A549 (cell line): ENCODE measurements around the gene ATG13. TPM values are rescaled to one million over a fixed set of nuclear protein-coding genes. Genes with fewer than 3 reads are reported as not detected.

ENCODE experiments used
- ATAC-seq, 2 experiments: fragments of 200-7000 bp in 1 of 2; fragments of >200 bp in 1 of 2; cut with Nextera tagmentation in 1 of 2; cut with Tn5 transposase in 1 of 2; 3 replicates each; pipeline versions ENCODE4 v1.8.0 to v1.9.1; 2018 to 2020; ENCODE audit warnings: mild to moderate bottlenecking in 1 of 2, moderate library complexity in 1 of 2
- CTCF ChIA-PET: fragments of 300-600 bp; sonication (Branson Sonifier 250); formaldehyde crosslinking; extraction: SDS; loops from one replicate; lab custom pipeline; 2021; ENCODE audit warnings: antibody characterized with exemption, inconsistent platforms; lab: Yijun Ruan, JAX
- POLR2A ChIA-PET: fragments of 350-600 bp; formaldehyde crosslinking; extraction: SDS; loops from one replicate; lab custom pipeline; 2021; ENCODE audit warnings: antibody characterized with exemption, inconsistent platforms; lab: Yijun Ruan, JAX
- DNase-seq, 2 experiments: peaks; one replicate each; pipeline versions ENCODE4 v3.0.0 to v3.0.0-alpha.2; 2011 to 2016; ENCODE audit warnings: low read depth in 1 of 2, low spot score in 1 of 2
- FAIRE-seq: peaks from 2 replicates; lab custom pipeline; 2011; peaks lifted over from hg19 to GRCh38; lab: Jason Lieb, UNC
- H3K27ac ChIP-seq, 2 experiments: fragments of >200 bp; sonication (Bioruptor Twin); formaldehyde crosslinking; 3 replicates each; pipeline ENCODE4 v1.5.1; 2016 to 2017
- H3K4me1 ChIP-seq: fragments of >200 bp; sonication (Bioruptor Twin); formaldehyde crosslinking; 3 replicates; pipeline ENCODE4 v1.6.1; 2016
- H3K4me2 ChIP-seq: fragments of >200 bp; sonication (Bioruptor Twin); formaldehyde crosslinking; 3 replicates; pipeline ENCODE4 v1.6.1; 2016
- H3K4me3 ChIP-seq: fragments of >200 bp; sonication (Bioruptor Twin); formaldehyde crosslinking; 3 replicates; pipeline ENCODE4 v1.5.1; 2016
- H3K9me3 ChIP-seq: fragments of >200 bp; sonication (Bioruptor Twin); formaldehyde crosslinking; 3 replicates; pipeline ENCODE4 v1.6.1; 2016
- CBX2 ChIP-seq: fragments of 200-600 bp; sonication (generic); IDR thresholded peaks from 2 replicates; pipeline ENCODE4 v1.6.1; 2016; ENCODE audit warnings: low read depth, mild to moderate bottlenecking, borderline replicate concordance
- CHD4 ChIP-seq: fragments of 200-600 bp; sonication (generic); IDR thresholded peaks from 2 replicates; pipeline ENCODE4 v1.6.1; 2016; ENCODE audit warnings: antibody characterized with exemption, mild to moderate bottlenecking, borderline replicate concordance
- CTCF ChIP-seq: fragments of >200 bp; sonication (Bioruptor Twin); formaldehyde crosslinking; IDR thresholded peaks from 3 replicates; pipeline ENCODE4 v1.5.1; 2016
- EHF ChIP-seq: fragments of 250-450 bp; sonication (Bioruptor Pico); IDR thresholded peaks from 2 replicates; pipeline ENCODE4 v1.5.0; 2020; ENCODE audit warnings: mild to moderate bottlenecking
- EHMT2 ChIP-seq: fragments of 200-600 bp; sonication (generic); IDR thresholded peaks from 2 replicates; pipeline ENCODE4 v1.6.1; 2016; ENCODE audit warnings: antibody characterized with exemption, low read depth, mild to moderate bottlenecking, moderate library complexity
- GATA3 ChIP-seq: IDR thresholded peaks from 2 replicates; pipeline ENCODE4 v1.6.1; 2012; ENCODE audit warnings: borderline replicate concordance
- HDAC2 ChIP-seq: fragments of 200-600 bp; sonication (generic); IDR thresholded peaks from 2 replicates; pipeline ENCODE4 v1.6.1; 2016
- HES2 ChIP-seq: fragments of >200 bp; sonication (Bioruptor Twin); formaldehyde crosslinking; IDR thresholded peaks from 2 replicates; pipeline ENCODE4 v1.6.1; 2016
- HEYL ChIP-seq: fragments of 250-450 bp; sonication (Bioruptor Pico); IDR thresholded peaks from 2 replicates; pipeline ENCODE4 v1.8.0; 2021; ENCODE audit warnings: mild to moderate bottlenecking, moderate library complexity
- JUNB ChIP-seq: fragments of >200 bp; sonication (Bioruptor Twin); formaldehyde crosslinking; IDR thresholded peaks from 2 replicates; pipeline ENCODE4 v1.6.1; 2016
- KDM1A ChIP-seq: fragments of 200-600 bp; sonication (generic); IDR thresholded peaks from 2 replicates; pipeline ENCODE4 v1.6.1; 2016; ENCODE audit warnings: low read depth, mild to moderate bottlenecking
- MAFK ChIP-seq: fragments of 450-650 bp; IDR thresholded peaks from 2 replicates; pipeline ENCODE4 v1.6.1; 2014; ENCODE audit not compliant: partially characterized antibody
- MAX ChIP-seq: IDR thresholded peaks from 2 replicates; pipeline ENCODE4 v1.6.1; 2012
- POLR2A ChIP-seq: IDR thresholded peaks from 2 replicates; pipeline ENCODE4 v1.6.1; 2012; ENCODE audit warnings: mild to moderate bottlenecking, low read length
- RARB ChIP-seq: fragments of 250-450 bp; sonication (Bioruptor Pico); IDR thresholded peaks from 2 replicates; pipeline ENCODE4 v1.8.0; 2021; ENCODE audit warnings: mild to moderate bottlenecking, moderate library complexity
- SMC3 ChIP-seq: fragments of >200 bp; sonication (Bioruptor Twin); formaldehyde crosslinking; IDR thresholded peaks from 3 replicates; pipeline ENCODE4 v1.6.1; 2018; ENCODE audit warnings: inconsistent platforms
- SREBF2 ChIP-seq: fragments of 450-650 bp; IDR thresholded peaks from 2 replicates; pipeline ENCODE4 v1.6.1; 2014; ENCODE audit warnings: mild to moderate bottlenecking, moderate library complexity
- USF2 ChIP-seq: fragments of 450-650 bp; IDR thresholded peaks from 2 replicates; pipeline ENCODE4 v1.6.1; 2014; ENCODE audit warnings: antibody characterized with exemption
- ZNF302 ChIP-seq: fragments of 250-450 bp; sonication (Bioruptor Pico); IDR thresholded peaks from 2 replicates; pipeline ENCODE4 v1.9.0; 2021; ENCODE audit warnings: inconsistent platforms, mild to moderate bottlenecking, moderate library complexity
- WGBS: methylation state at CpG from one replicate; pipeline ENCODE4 v1.1.6; 2017; ENCODE audit errors: missing lambda C conversion rate; 5-methylcytosine and 5-hydroxymethylcytosine counted together
- polyA plus RNA-seq, 4 experiments: library from polyadenylated mRNA; depleted of rRNA in 3 of 4; stranded (reverse); fragments of >200 nt; fragmentation: RNase III in 1 of 4; extraction: RNeasy Plus Mini Kit Qiagen cat#74134 plus additional on column Dnase treatment in 1 of 4; gene quantifications; 2 replicates in 3 of 4; 3 replicates in 1 of 4; pipeline ENCODE4 v1.2.3, GENCODE V29; 2011 to 2017

The ATG13 gene
- polyA plus RNA-seq, 2 of the 4 experiments (the other 2 are of a cell fraction) = 39.5 to 58.6 TPM

GRCh38 chr11:46588915-46589314 lies 28.4 kb upstream of the ATG13 start:
- Histone ChIP-seq H3K4me1 (peaks cover 23% of the 10 kb centered on the region), H3K27ac (no peak overlapping the region), H3K9me3 (no peaks in the 10 kb centered on the region), H3K4me2 (no peak overlapping the region), H3K4me3 (no peak overlapping the region)
- ChIA-PET POLR2A (interaction anchor here (1.2 kb wide), 1 partner anchor 23 kb away, joined by 3 read pairs; no protein-coding TSS in a partner anchor), CTCF (interaction anchor here (0.6 to 1.3 kb wide), 3 partner anchors 14 to 60 kb away, joined by 3 to 4 read pairs (median 3); no protein-coding TSS in a partner anchor)
- DNase-seq (no peak), ATAC-seq (no peak), FAIRE-seq (no peak)
- no peak for TF ChIP-seq ZNF302 (CRISPR knock-in tag)
- TF ChIP-seq CBX2 = no peak
- no peak for TF ChIP-seq MAFK
- TF ChIP-seq SMC3 = no peak
- TF ChIP-seq POLR2A = no peak
- TF ChIP-seq CHD4 = no peak
- no peak for TF ChIP-seq USF2
- TF ChIP-seq HES2 = no peak
- no peak for TF ChIP-seq EHF (CRISPR knock-in tag)
- no peak for TF ChIP-seq GATA3
- no peak for TF ChIP-seq JUNB
- no peak for TF ChIP-seq KDM1A
- TF ChIP-seq EHMT2 = no peak
- TF ChIP-seq RARB (CRISPR knock-in tag) = no peak

- WGBS = 83% methylated on average over 11 of the region's 11 CpGs
- no peak for FAIRE-seq
- no peak overlapping the region for H3K4me3 ChIP-seq
- POLR2A ChIA-PET = interaction anchor here (0.6 kb wide), 1 partner anchor 46 kb away, joined by 3 read pairs; no protein-coding TSS in a partner anchor
- H3K4me2 ChIP-seq = peak overlapping the region; percentile 79
- no peaks in the 10 kb centered on the region for H3K9me3 ChIP-seq
- peaks cover 27% of the 10 kb centered on the region for H3K4me1 ChIP-seq
- no peak for DNase-seq
- H3K27ac ChIP-seq = peak overlapping the region in 1 of 2 experiments; percentile 27; a peak in 1 of 6 replicates
- no peak for ATAC-seq
- peak; percentile 83 for TF ChIP-seq MAFK
- TF ChIP-seq CTCF = no peak
- TF ChIP-seq MAX = no peak
- no peak for TF ChIP-seq HDAC2
- no peak for TF ChIP-seq HEYL (CRISPR knock-in tag)
- no peak for TF ChIP-seq SREBF2
- TF ChIP-seq, all 56 proteins: peak for 1
- CTCF ChIA-PET = interaction anchor here (0.6 to 1.8 kb wide), 3 partner anchors 15 to 937 kb away, joined by 4 to 10 read pairs (median 4); partner anchors contain the start of genes ATG13 and HARBI1
Observed at GRCh38 chr11:46590740-46591605, 26.4 kb upstream of the ATG13 start.
